Calu3 (cell line): ENCODE results near the gene SIAH1. TPM values are rescaled to one million over a fixed set of nuclear protein-coding genes. Genes with fewer than 3 reads are reported as not detected.

Experiments
- BruUV-seq: library from RNA; stranded (reverse); fragments of 400-500 nt; replicated peaks from 2 replicates; lab custom pipeline; 2021; lab: Mats Ljungman, UMichigan
- CTCF ChIA-PET: fragments of 300-600 bp; sonication (Branson Sonifier 250); formaldehyde crosslinking; loops from one replicate; lab custom pipeline; 2022; ENCODE audit warnings: antibody characterized with exemption; lab: Charles Lee
- DNase-seq: peaks from one replicate; pipeline ENCODE4 v3.0.0; 2022
- H3K27ac Mint-ChIP-seq: one replicate; pipeline ENCODE4 v1.8.0; 2022; ENCODE audit warnings: mixed read lengths; ENCODE audit not compliant: unreplicated experiment
- H3K27me3 Mint-ChIP-seq: one replicate; pipeline ENCODE4 v1.8.0; 2022; ENCODE audit warnings: mixed read lengths; ENCODE audit not compliant: unreplicated experiment
- H3K36me3 Mint-ChIP-seq: one replicate; pipeline ENCODE4 v1.8.0; 2022; ENCODE audit warnings: mild to moderate bottlenecking, moderate library complexity, mixed read lengths; ENCODE audit not compliant: insufficient read depth, unreplicated experiment
- H3K4me1 Mint-ChIP-seq: one replicate; pipeline ENCODE4 v1.8.0; 2022; ENCODE audit warnings: mild to moderate bottlenecking, low read depth, mixed read lengths; ENCODE audit not compliant: unreplicated experiment
- H3K4me3 Mint-ChIP-seq: one replicate; pipeline ENCODE4 v1.8.0; 2022; ENCODE audit warnings: mild to moderate bottlenecking, low read depth, moderate library complexity, mixed read lengths; ENCODE audit not compliant: unreplicated experiment
- H3K9me3 Mint-ChIP-seq: one replicate; pipeline ENCODE4 v1.8.0; 2022; ENCODE audit warnings: low read depth, mixed read lengths; ENCODE audit not compliant: unreplicated experiment
- CTCF ChIP-seq: fragments of 200-600 bp; IDR thresholded peaks from one replicate; pipeline ENCODE4 v1.8.0; 2022; ENCODE audit warnings: antibody characterized with exemption; ENCODE audit not compliant: unreplicated experiment
- intact Hi-C: fragments of 100-400 bp; cut with micrococcal nuclease; formaldehyde crosslinking; loops from one replicate; pipeline ENCODE4 v1.10.0; 2022; ENCODE audit not compliant: unreplicated experiment
- total RNA-seq: library from RNA; stranded (reverse); gene quantifications from 2 replicates; pipeline ENCODE4 v1.2.3, GENCODE V29; 2022

The SIAH1 gene
- total RNA-seq, 1 experiment from 2014 or later, result 32.3 TPM

DNA sequence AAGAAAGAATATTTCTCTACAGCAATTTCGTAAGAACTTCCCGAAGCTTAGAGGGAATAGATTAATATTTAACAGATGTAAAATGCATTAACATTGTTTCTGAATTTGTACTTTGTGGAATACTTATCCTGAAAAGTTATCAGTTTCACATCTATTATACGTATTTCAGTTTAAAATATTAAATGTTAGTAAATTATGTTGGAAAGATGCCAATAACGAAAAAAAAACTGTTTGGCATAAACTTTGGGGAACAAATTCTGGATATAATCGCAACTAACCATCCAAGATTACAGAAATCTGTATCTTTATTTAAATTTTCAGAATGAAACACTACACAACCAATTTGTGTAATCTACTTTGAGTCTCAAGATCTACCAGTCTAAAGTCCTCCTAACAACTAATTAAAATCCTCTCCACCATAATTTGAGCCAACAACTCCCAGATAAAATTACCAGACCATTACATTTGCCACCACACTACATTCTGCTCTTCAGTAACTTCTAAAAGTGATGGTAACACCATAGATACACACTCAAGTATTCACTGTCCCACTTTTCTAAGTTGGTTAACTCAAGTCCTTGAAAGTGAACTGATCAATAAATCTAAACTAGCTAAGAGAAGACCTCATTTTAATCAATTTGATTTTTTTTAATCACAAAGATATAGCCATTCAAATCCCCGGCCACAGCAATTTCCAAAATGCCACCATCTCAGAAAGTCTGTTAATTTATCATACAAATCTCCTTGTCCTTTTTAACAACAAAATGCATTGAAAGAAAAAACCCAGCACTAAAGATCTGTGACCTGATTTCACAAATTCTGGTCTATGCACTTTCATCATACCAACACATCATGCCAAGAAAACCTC lies 2.0 kb downstream of the SIAH1 start:
- CTCF ChIA-PET, result interaction anchor here (1.2 kb wide), 1 partner anchor 18 kb away, joined by 4 read pairs; no protein-coding TSS in a partner anchor
- Mint-ChIP-seq H3K27me3 (no peaks in the 10 kb centered on the region), H3K4me3 (peak overlapping the region; percentile 96), H3K4me1 (peaks cover 52% of the 10 kb centered on the region), H3K27ac (peak overlapping the region; percentile 95), H3K36me3 (peaks cover 43% of the 10 kb centered on the region), H3K9me3 (no peaks in the 10 kb centered on the region)
- no peak for TF ChIP-seq CTCF
- no peak for DNase-seq
- intact Hi-C loops, result loop anchor here (1.0 kb wide), 1 partner anchor 143 kb away; no protein-coding TSS in a partner anchor
- no TSS peak for BruUV-seq

DNA sequence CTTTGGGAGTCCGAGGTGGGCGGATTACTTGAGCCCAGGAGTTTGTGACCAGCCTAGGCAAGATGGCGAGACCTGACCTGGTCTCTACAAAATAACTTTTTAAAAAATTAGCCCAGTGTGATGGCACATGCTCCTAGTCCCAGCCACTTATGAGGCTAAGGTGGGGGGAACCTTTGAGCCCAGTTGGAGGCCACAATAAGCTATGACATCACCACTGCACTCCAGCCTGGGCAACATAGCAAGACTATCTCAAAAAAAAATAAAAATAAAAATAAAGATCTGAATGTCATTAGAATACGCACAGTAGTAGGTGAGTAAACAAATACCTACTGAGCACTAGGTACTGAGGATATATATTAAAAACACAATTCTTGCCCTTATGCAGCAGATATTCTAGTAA lies 3.1 kb downstream of the SIAH1 start:
- no TSS peak for BruUV-seq
- no peak overlapping the region for H3K4me3 Mint-ChIP-seq
- no peak for TF ChIP-seq CTCF
- no peaks in the 10 kb centered on the region for H3K27me3 Mint-ChIP-seq
- intact Hi-C loops, result no loop called here
- no peaks in the 10 kb centered on the region for H3K9me3 Mint-ChIP-seq
- H3K27ac Mint-ChIP-seq, result no peak overlapping the region
- no peak for DNase-seq
- peaks cover 51% of the 10 kb centered on the region for H3K4me1 Mint-ChIP-seq
- CTCF ChIA-PET, result interaction anchor here (1.2 kb wide), 1 partner anchor 17 kb away, joined by 4 read pairs; no protein-coding TSS in a partner anchor
- peaks cover 43% of the 10 kb centered on the region for H3K36me3 Mint-ChIP-seq

- no peak for DNase-seq
- Mint-ChIP-seq H3K36me3 (peaks cover 41% of the 10 kb centered on the region), H3K4me1 (peaks cover 51% of the 10 kb centered on the region), H3K27ac (no peak overlapping the region), H3K27me3 (no peaks in the 10 kb centered on the region), H3K4me3 (no peak overlapping the region), H3K9me3 (no peaks in the 10 kb centered on the region)
- no TSS peak for BruUV-seq
- CTCF ChIA-PET, result no interaction called here
- intact Hi-C loops, result no loop called here
- TF ChIP-seq CTCF, result no peak
These were observed 4.0 kb downstream of the SIAH1 start for GRCh38 chr16:48381201-48381600.

DNA sequence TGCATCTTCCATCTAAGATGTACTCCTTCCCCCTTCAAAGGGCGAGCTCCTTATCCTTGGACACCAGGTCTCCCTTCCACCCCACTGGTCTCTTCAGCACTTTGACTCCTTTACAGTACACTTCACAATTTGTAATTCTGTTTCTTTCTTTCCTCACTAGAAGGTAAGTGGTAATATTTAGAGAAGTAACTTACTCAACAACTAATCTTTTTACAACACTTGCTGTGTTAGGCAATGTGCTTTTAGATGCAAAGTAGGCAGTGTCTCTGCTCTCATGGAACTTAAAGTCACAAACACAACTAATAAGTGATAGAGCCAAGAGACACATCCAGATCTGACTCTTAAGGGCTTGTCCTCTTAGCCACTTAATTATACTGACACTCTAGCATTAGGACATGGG lies 6.4 kb downstream of the SIAH1 start:
- no peaks in the 10 kb centered on the region for H3K9me3 Mint-ChIP-seq
- H3K4me1 Mint-ChIP-seq, result peaks cover 50% of the 10 kb centered on the region
- no peak for TF ChIP-seq CTCF
- no peak overlapping the region for H3K27ac Mint-ChIP-seq
- no peaks in the 10 kb centered on the region for H3K27me3 Mint-ChIP-seq
- H3K4me3 Mint-ChIP-seq, result no peak overlapping the region
- no peak for DNase-seq
- H3K36me3 Mint-ChIP-seq, result peaks cover 19% of the 10 kb centered on the region
- intact Hi-C loops, result no loop called here
- BruUV-seq, result no TSS peak
- CTCF ChIA-PET, result interaction anchor here (0.8 kb wide), 1 partner anchor 13 kb away, joined by 3 read pairs; no protein-coding TSS in a partner anchor
